Measurements from ENCODE around the gene CCDC197.

DNA sequence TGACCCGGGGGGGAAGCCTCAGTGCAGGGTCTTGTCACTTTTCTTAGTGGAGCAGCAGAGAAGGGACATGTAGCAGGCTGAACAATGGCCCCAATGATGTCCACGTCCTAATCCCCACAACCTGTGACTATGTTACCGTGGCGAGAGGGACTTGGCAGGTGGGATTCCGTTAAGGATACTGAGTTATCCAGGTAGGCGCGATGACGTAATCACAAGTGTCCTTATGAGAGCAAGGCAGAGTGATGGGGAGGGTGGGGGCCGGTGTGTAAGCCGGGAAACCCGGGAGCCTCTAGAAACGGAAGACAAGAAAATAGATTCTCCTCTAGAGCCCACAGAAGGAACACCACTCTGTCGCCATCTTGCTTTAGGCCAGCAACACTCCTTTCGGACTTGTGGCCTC, 33.5 kb downstream of the CCDC197 start:
- no peak for TF ChIP-seq RFX7 (CRISPR knock-in tag; IDR thresholded peaks at IDR 0.05)
- TF ChIP-seq, protein P1, sequence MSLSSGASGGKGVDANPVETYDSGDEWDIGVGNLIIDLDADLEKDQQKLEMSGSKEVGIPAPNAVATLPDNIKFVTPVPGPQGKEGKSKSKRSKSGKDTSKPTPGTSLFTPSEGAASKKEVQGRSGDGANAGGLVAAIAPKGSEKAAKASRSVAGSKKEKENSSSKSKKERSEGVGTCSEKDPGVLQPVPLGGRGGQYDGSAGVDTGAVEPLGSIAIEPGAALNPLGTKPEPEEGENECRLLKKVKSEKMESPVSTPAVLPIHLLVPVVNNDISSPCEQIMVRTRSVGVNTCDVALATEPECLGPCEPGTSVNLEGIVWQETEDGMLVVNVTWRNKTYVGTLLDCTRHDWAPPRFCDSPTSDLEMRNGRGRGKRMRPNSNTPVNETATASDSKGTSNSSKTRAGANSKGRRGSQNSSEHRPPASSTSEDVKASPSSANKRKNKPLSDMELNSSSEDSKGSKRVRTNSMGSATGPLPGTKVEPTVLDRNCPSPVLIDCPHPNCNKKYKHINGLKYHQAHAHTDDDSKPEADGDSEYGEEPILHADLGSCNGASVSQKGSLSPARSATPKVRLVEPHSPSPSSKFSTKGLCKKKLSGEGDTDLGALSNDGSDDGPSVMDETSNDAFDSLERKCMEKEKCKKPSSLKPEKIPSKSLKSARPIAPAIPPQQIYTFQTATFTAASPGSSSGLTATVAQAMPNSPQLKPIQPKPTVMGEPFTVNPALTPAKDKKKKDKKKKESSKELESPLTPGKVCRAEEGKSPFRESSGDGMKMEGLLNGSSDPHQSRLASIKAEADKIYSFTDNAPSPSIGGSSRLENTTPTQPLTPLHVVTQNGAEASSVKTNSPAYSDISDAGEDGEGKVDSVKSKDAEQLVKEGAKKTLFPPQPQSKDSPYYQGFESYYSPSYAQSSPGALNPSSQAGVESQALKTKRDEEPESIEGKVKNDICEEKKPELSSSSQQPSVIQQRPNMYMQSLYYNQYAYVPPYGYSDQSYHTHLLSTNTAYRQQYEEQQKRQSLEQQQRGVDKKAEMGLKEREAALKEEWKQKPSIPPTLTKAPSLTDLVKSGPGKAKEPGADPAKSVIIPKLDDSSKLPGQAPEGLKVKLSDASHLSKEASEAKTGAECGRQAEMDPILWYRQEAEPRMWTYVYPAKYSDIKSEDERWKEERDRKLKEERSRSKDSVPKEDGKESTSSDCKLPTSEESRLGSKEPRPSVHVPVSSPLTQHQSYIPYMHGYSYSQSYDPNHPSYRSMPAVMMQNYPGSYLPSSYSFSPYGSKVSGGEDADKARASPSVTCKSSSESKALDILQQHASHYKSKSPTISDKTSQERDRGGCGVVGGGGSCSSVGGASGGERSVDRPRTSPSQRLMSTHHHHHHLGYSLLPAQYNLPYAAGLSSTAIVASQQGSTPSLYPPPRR (CRISPR knock-in tag; IDR thresholded peaks at IDR 0.05; ENCODE audit: borderline replicate concordance): no peak
- TF ChIP-seq RAD21 (CRISPR knock-in tag; conservative IDR thresholded peaks at IDR 0.05 in 1 of 2, IDR thresholded peaks at IDR 0.05 in 1 of 2): no peak
- TF ChIP-seq NONO (IDR thresholded peaks at IDR 0.05; ENCODE audit: low read depth in 2 of 2, low read length in 1 of 2): no peak
- TF ChIP-seq, protein P2, sequence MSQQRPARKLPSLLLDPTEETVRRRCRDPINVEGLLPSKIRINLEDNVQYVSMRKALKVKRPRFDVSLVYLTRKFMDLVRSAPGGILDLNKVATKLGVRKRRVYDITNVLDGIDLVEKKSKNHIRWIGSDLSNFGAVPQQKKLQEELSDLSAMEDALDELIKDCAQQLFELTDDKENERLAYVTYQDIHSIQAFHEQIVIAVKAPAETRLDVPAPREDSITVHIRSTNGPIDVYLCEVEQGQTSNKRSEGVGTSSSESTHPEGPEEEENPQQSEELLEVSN (IDR thresholded peaks at IDR 0.05; ENCODE audit: borderline replicate concordance in 1 of 2, extremely low read depth in 1 of 2, insufficient read depth in 1 of 2, insufficient read length in 1 of 2, low read depth in 1 of 2, low read length in 1 of 2, poor library complexity in 1 of 2, severe bottlenecking in 1 of 2): no peak
